ENCODE measurements around the gene ZNF784. TPM values are rescaled to one million over a fixed set of nuclear protein-coding genes. Genes with fewer than 3 reads are reported as not detected.

Gene ZNF784
- total and polyA plus RNA-seq, 2 of the 13 experiments (the other 11 are each of a cell fraction or from before 2014, with no cell fraction given): 4.1 to 4.2 TPM

DNA sequence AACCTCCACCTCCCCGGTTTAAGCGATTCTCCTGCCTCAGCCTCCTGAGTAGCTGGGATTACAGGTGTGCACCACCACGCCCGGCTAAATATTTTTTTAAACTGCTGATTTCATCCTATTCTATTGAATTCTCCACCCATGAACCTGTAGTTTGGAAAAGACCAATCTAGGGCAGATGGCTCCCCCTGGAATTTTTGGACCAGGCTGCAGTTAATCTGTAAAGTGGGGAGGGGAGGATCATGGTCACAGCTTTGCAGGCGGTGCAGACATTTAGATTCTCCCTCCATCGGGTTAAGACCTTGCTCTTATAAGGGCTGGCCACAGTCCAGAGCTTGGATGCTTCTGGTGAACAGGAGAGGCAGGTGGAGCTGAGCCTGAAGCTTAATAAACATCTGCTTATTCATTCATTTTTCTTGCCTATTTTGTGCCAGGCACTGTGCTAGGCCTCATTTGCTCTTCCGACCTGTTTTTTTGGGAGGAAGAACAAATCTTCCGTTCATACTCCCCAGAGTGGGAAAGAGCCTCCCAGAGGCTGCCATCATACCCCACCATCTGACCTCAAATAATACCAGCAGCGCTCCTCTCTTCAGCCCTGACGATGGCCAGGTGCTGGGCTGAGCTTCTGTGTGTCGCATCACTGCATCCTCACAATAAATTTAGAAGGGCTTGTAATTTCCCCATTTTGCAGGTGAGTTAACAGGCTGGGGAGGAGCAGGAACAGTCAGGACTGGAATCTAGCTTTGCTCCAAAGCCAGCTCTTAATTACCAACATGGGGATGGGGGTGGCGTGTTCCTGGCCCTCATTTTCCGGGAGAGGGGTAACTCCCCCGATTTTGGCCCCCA is 22.7 kb upstream of the ZNF784 start:
- Histone ChIP-seq H3K36me3 (replicated peaks in 1 of 2; ENCODE audit: control insufficient read depth in 1 of 2, insufficient read depth in 2 of 2, low read length in 2 of 2) (peaks cover 0 to 10% of the 10 kb centered on the region in 2 experiments; a peak in 2 of 5 replicates), H4K20me1 (ENCODE audit: insufficient read depth, low read length) (no peaks in the 10 kb centered on the region), H3K4me3 (replicated peaks in 1 of 3; ENCODE audit: insufficient read depth in 1 of 3, low read depth in 2 of 3, low read length in 3 of 3) (peak overlapping the region; percentile 78 to 96 (median 96)), H3K9me3 (ENCODE audit: low read length) (no peaks in the 10 kb centered on the region), H3K27ac (ENCODE audit: extremely low read length, insufficient read depth, low read length) (peak overlapping the region; percentile 76), H2AFZ (ENCODE audit: low read length) (no peak overlapping the region), H3K9ac (ENCODE audit: insufficient read depth, low read depth, low read length) (peak overlapping the region; percentile 86), H3K27me3 (ENCODE audit: control insufficient read depth in 1 of 2, insufficient read depth in 2 of 2, low read length in 2 of 2) (no peaks in the 10 kb centered on the region; a peak in 1 of 5 replicates), H3K4me2 (ENCODE audit: low read depth, low read length) (peak overlapping the region; percentile 82), H3K79me2 (ENCODE audit: insufficient read depth, low read length) (peaks cover 34% of the 10 kb centered on the region), H3K4me1 (ENCODE audit: insufficient read depth, low read length) (peaks cover 51% of the 10 kb centered on the region)
- DNase-seq (ENCODE audit: low spot score) (no peak), FAIRE-seq (no peak), ATAC-seq (no peak)
- ChIA-PET CTCF (ENCODE audit: low intra/inter-chr PET ratio, low total read pairs) (no interaction called here), POLR2A (interaction anchor here (0.7 to 1.1 kb wide), 5 partner anchors 9 to 185 kb away, joined by 3 to 5 read pairs (median 4); partner anchors contain the start of gene ZNF628)
- intact Hi-C loops (cut with micrococcal nuclease; ENCODE audit: unreplicated experiment) (no loop called here), in situ Hi-C loops (cut with HindIII; ENCODE audit: extremely low pct_ligation_motif_present, low pct_unique_long_range_greater_than_20kb) (no loop called here)
- BruUV-seq (replicated peaks): no TSS peak
- TF ChIP-seq, protein P1, sequence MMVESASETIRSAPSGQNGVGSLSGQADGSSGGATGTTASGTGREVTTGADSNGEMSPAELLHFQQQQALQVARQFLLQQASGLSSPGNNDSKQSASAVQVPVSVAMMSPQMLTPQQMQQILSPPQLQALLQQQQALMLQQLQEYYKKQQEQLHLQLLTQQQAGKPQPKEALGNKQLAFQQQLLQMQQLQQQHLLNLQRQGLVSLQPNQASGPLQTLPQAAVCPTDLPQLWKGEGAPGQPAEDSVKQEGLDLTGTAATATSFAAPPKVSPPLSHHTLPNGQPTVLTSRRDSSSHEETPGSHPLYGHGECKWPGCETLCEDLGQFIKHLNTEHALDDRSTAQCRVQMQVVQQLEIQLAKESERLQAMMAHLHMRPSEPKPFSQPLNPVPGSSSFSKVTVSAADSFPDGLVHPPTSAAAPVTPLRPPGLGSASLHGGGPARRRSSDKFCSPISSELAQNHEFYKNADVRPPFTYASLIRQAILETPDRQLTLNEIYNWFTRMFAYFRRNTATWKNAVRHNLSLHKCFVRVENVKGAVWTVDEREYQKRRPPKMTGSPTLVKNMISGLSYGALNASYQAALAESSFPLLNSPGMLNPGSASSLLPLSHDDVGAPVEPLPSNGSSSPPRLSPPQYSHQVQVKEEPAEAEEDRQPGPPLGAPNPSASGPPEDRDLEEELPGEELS (CRISPR knock-in tag; IDR thresholded peaks at IDR 0.05): no peak
- peak; percentile 7; the same call in 1 of the 2 replicates for TF ChIP-seq ZC3H13 (CRISPR knock-in tag; IDR thresholded peaks at IDR 0.05)
- TF ChIP-seq ZNF546 (CRISPR knock-in tag; conservative IDR thresholded peaks at IDR 0.05): no peak
- TF ChIP-seq, protein P2, sequence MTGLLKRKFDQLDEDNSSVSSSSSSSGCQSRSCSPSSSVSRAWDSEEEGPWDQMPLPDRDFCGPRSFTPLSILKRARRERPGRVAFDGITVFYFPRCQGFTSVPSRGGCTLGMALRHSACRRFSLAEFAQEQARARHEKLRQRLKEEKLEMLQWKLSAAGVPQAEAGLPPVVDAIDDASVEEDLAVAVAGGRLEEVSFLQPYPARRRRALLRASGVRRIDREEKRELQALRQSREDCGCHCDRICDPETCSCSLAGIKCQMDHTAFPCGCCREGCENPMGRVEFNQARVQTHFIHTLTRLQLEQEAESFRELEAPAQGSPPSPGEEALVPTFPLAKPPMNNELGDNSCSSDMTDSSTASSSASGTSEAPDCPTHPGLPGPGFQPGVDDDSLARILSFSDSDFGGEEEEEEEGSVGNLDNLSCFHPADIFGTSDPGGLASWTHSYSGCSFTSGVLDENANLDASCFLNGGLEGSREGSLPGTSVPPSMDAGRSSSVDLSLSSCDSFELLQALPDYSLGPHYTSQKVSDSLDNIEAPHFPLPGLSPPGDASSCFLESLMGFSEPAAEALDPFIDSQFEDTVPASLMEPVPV (CRISPR knock-in tag; IDR thresholded peaks at IDR 0.05): peak; percentile 23; the same call in 1 of the 2 replicates
- 0 out of 2 replicates have a peak, but pooled peaks have one; percentile 24 for TF ChIP-seq ZFYVE20 (CRISPR knock-in tag; IDR thresholded peaks at IDR 0.05; ENCODE audit: borderline replicate concordance, low read depth)
- TF ChIP-seq POLR2A (IDR thresholded peaks at IDR 0.05; ENCODE audit: insufficient read depth in 1 of 2, low read depth in 2 of 2, low read length in 2 of 2): 0 out of 4 replicates have a peak, but pooled peaks of 1 of the 2 experiments have one; percentile 14
- TF ChIP-seq, protein P3, sequence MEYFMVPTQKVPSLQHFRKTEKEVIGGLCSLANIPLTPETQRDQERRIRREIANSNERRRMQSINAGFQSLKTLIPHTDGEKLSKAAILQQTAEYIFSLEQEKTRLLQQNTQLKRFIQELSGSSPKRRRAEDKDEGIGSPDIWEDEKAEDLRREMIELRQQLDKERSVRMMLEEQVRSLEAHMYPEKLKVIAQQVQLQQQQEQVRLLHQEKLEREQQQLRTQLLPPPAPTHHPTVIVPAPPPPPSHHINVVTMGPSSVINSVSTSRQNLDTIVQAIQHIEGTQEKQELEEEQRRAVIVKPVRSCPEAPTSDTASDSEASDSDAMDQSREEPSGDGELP (IDR thresholded peaks at IDR 0.05; ENCODE audit: borderline replicate concordance, low read depth): 0 out of 2 replicates have a peak, but pooled peaks have one; percentile 7
- WGBS (ENCODE audit: low lambda C conversion rate): 76% methylated on average over 11 of the region's 14 CpGs

Data from HepG2 (cell line).